Mesendoderm (in vitro differentiated cells): ENCODE results near the gene TMEM116. TPM values are rescaled to one million over a fixed set of nuclear protein-coding genes. Genes with fewer than 3 reads are reported as not detected.
"Not testable (repeated sequence)": the region's sequence is repeated elsewhere in the genome, so short reads cannot be mapped to it uniquely, and the experiment has no call there.

ENCODE experiments used
- DNase-seq: peaks from one replicate; pipeline ENCODE4 v3.0.0; 2013
- H2AK5ac ChIP-seq: 2 replicates; pipeline ENCODE4 v1.6.1; 2013; ENCODE audit warnings: low read length, inconsistent platforms
- H2BK120ac ChIP-seq: 2 replicates; pipeline ENCODE4 v1.6.1; 2013; ENCODE audit warnings: low read depth, mild to moderate bottlenecking, low read length, moderate library complexity, mixed read lengths
- H2BK15ac ChIP-seq: replicated peaks from 2 replicates; pipeline ENCODE4 v1.6.1; 2013; ENCODE audit warnings: low read depth, mild to moderate bottlenecking, moderate library complexity
- H2BK5ac ChIP-seq: 2 replicates; pipeline ENCODE4 v1.6.1; 2013; ENCODE audit warnings: low read length, inconsistent platforms
- H3K18ac ChIP-seq: 2 replicates; pipeline ENCODE4 v1.6.1; 2013; ENCODE audit warnings: mild to moderate bottlenecking, low read length, mixed read lengths
- H3K23ac ChIP-seq: one replicate; pipeline ENCODE4 v1.6.1; 2013; ENCODE audit warnings: low read length
- H3K27ac ChIP-seq: 2 replicates; pipeline ENCODE4 v1.5.1; 2013; ENCODE audit warnings: low read depth, mild to moderate bottlenecking, inconsistent platforms, low read length, moderate library complexity
- H3K27me3 ChIP-seq: 2 replicates; pipeline ENCODE4 v1.6.1; 2013; ENCODE audit warnings: low read length, control low read depth, mild to moderate bottlenecking, inconsistent platforms; ENCODE audit not compliant: insufficient read depth, poor library complexity
- H3K36me3 ChIP-seq: 2 replicates; pipeline ENCODE4 v1.6.1; 2013; ENCODE audit warnings: low read length, inconsistent platforms; ENCODE audit not compliant: control insufficient read depth, insufficient read depth
- H3K4ac ChIP-seq: one replicate; pipeline ENCODE4 v1.6.1; 2013; ENCODE audit warnings: low read depth, mild to moderate bottlenecking, low read length, moderate library complexity
- H3K4me1 ChIP-seq: 2 replicates; pipeline ENCODE4 v1.6.1; 2013; ENCODE audit warnings: low read depth, low read length, inconsistent platforms; ENCODE audit not compliant: control insufficient read depth
- H3K4me2 ChIP-seq: 2 replicates; pipeline ENCODE4 v1.6.1; 2013; ENCODE audit warnings: low read length
- H3K4me3 ChIP-seq: 2 replicates; pipeline ENCODE4 v1.5.1; 2013; ENCODE audit warnings: mild to moderate bottlenecking, low read length
- H3K56ac ChIP-seq: one replicate; pipeline ENCODE4 v1.6.1; 2013; ENCODE audit warnings: low read length
- H3K79me1 ChIP-seq: 2 replicates; pipeline ENCODE4 v1.6.1; 2013; ENCODE audit warnings: low read length, inconsistent platforms
- H3K79me2 ChIP-seq: 2 replicates; pipeline ENCODE4 v1.6.1; 2013; ENCODE audit warnings: mild to moderate bottlenecking, low read length; ENCODE audit not compliant: control insufficient read depth, insufficient read depth
- H3K9ac ChIP-seq: 2 replicates; pipeline ENCODE4 v1.6.1; 2013; ENCODE audit warnings: low read length, inconsistent platforms
- H4K5ac ChIP-seq: one replicate; pipeline ENCODE4 v1.6.1; 2013; ENCODE audit warnings: low read length
- H4K8ac ChIP-seq: one replicate; pipeline ENCODE4 v1.6.1; 2013; ENCODE audit warnings: low read depth, mild to moderate bottlenecking, control low read depth, low read length, moderate library complexity
- WGBS: extraction: QIAGEN DNeasy Blood & Tissue Kit; methylation state at CpG from one replicate; pipeline ENCODE4 v1.1.7; 2013; ENCODE audit warnings: low lambda C conversion rate, missing lambda C conversion rate; ENCODE audit not compliant: insufficient coverage; ENCODE audit errors: extremely low coverage; 5-methylcytosine and 5-hydroxymethylcytosine counted together
- polyA plus RNA-seq, 2 experiments: library from polyadenylated mRNA; stranded (reverse); fragments of 200-250 nt; gene quantifications; one replicate each; pipeline ENCODE4 v1.2.3, GENCODE V29; 2013

TMEM116 gene
- polyA plus RNA-seq (2013, experiment 1 of 2), result 5.4 TPM
- 5.1 TPM for polyA plus RNA-seq (2013, experiment 2 of 2)

DNA sequence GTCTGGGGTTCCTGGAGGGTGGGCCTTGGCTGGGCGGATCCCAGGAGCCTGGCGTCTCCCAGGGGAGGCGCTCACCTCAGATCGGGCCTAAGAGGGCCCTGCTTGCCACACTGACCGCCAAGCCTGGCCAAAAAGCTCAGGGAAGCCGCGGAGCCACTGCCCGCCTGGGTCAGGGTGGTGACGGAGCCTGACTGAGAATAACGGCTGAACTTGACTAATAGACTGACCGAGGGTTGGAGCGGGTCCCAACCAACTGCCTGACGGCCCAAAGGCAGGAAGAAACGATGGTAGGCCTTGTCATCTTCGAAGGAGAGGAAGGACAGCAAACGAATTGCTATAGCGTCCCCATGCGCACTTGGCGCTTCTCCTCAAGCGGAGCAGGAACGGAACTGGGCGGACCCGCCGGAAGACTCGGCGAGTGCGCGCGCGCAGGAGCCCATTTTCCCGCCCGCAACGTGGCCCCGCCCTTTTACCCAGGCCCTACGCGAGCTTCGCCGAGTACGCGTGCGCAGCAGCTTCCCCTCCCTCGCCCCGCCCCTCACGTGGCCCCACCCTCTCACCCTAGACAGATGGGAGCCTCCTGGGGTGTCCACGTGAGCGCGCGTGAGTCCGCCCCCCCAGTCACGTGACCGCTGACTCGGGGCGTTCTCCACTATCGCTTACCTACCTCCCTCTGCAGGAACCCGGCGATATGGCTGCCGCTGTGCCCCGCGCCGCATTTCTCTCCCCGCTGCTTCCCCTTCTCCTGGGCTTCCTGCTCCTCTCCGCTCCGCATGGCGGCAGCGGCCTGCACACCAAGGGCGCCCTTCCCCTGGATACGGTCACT lies at the start of gene TMEM116, which contains the start of gene ERP29:
Gene TMEM116, minus strand, starts transcription at position 391 of the 826 bp plus-strand sequence. CDS start 7,895 bp downstream, outside the sequence.
Gene ERP29, plus strand, starts transcription at position 652 of the 826 bp plus-strand sequence. Its CDS starts 40 bp downstream, at position 692.
- H3K27me3 ChIP-seq, result no peaks in the 10 kb centered on the region
- peaks cover 18% of the 10 kb centered on the region for H3K79me1 ChIP-seq
- no peaks in the 10 kb centered on the region for H3K36me3 ChIP-seq
- H3K23ac ChIP-seq, result peak within 1 kb of the TSS; percentile 95
- DNase-seq, result peak; percentile 99
- H3K4me1 ChIP-seq, result peaks cover 2% of the 10 kb centered on the region
- H3K27ac ChIP-seq, result peak within 1 kb of the TSS; percentile 92
- peak within 1 kb of the TSS; percentile 97 for H3K4me2 ChIP-seq
- no CpG with 5 or more reads among the region's 67 CpGs for WGBS
- H3K9ac ChIP-seq, result peak within 1 kb of the TSS; percentile 99
- H3K56ac ChIP-seq, result peak within 1 kb of the TSS; percentile 100
- peak within 1 kb of the TSS; percentile 96 for H3K4me3 ChIP-seq
- peak within 1 kb of the TSS; percentile 93 for H2BK5ac ChIP-seq
- H3K18ac ChIP-seq, result peak within 1 kb of the TSS; percentile 65
- H4K5ac ChIP-seq, result peak within 1 kb of the TSS; percentile 95
- H4K8ac ChIP-seq, result no peak within 1 kb of the TSS
- no peak within 1 kb of the TSS for H2BK15ac ChIP-seq
- H3K79me2 ChIP-seq, result peaks cover 36% of the 10 kb centered on the region
- H2AK5ac ChIP-seq, result no peak within 1 kb of the TSS
- peak within 1 kb of the TSS; percentile 93 for H3K4ac ChIP-seq
- no peak within 1 kb of the TSS for H2BK120ac ChIP-seq

DNA sequence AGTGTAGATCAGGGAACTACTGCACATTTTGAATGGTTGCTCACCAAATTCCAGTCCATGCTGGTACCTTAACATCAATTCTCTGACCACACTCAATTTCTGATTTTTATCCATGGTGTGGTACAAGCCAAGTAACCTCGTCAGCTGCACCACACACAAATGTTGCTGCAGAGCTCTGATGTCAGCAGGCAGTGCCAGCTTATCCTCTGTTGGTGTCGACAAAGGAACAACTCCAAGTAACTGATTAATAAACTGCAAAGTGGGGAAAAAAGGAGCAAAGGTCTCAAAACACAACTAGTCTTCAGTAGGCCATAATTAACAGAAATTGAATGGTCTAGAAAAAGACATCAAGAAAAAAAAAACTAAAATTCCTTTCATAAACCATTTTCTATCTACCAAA lies 48.2 kb upstream of the TMEM116 start:
- Histone ChIP-seq H3K4me2 (no peak overlapping the region), H3K4me3 (no peak overlapping the region), H2BK15ac (no peak overlapping the region), H3K9ac (no peak overlapping the region), H3K27ac (no peak overlapping the region), H2BK5ac (no peak overlapping the region), H3K4me1 (no peaks in the 10 kb centered on the region), H3K79me1 (peaks cover 2% of the 10 kb centered on the region), H3K79me2 (no peaks in the 10 kb centered on the region), H3K18ac (no peak overlapping the region), H4K5ac (no peak overlapping the region), H3K27me3 (no peaks in the 10 kb centered on the region), H2AK5ac (no peak overlapping the region), H3K56ac (no peak overlapping the region), H3K23ac (no peak overlapping the region), H3K36me3 (peaks cover 6% of the 10 kb centered on the region), H4K8ac (no peak overlapping the region), H2BK120ac (no peak overlapping the region), H3K4ac (no peak overlapping the region)
- no peak for DNase-seq
- WGBS, result no CpG with 5 or more reads among the region's 2 CpGs

DNA sequence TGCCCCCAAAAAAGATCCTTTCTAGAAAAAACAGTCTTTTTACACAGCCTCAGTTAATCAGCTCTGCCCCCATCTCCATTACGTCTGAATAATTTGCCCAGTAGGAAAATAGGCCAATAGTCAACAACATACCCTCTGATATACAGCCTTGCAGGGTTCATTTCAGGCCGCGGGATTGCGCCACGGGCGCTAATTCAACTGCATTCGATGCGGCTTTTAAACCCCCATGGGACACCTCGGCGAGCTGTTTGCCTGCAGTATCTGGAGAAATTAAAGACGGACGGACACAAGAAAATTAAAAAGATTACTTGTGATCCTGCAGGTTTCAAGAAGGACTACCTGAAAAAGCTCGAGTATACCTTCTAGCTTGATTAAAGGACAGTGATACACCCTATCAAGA lies 36.4 kb upstream of the TMEM116 start:
- Histone ChIP-seq H2AK5ac (no peak overlapping the region), H4K8ac (no peak overlapping the region), H3K27ac (no peak overlapping the region), H2BK15ac (no peak overlapping the region), H3K4me2 (no peak overlapping the region), H4K5ac (no peak overlapping the region), H2BK120ac (no peak overlapping the region), H2BK5ac (no peak overlapping the region), H3K4ac (no peak overlapping the region), H3K56ac (no peak overlapping the region), H3K27me3 (no peaks in the 10 kb centered on the region), H3K18ac (no peak overlapping the region), H3K23ac (no peak overlapping the region), H3K4me1 (no peaks in the 10 kb centered on the region), H3K9ac (no peak overlapping the region), H3K79me1 (peaks cover 5% of the 10 kb centered on the region), H3K36me3 (peaks cover 19% of the 10 kb centered on the region), H3K4me3 (no peak overlapping the region), H3K79me2 (no peaks in the 10 kb centered on the region)
- WGBS, result no CpG with 5 or more reads among the region's 13 CpGs
- DNase-seq, result no peak

DNA sequence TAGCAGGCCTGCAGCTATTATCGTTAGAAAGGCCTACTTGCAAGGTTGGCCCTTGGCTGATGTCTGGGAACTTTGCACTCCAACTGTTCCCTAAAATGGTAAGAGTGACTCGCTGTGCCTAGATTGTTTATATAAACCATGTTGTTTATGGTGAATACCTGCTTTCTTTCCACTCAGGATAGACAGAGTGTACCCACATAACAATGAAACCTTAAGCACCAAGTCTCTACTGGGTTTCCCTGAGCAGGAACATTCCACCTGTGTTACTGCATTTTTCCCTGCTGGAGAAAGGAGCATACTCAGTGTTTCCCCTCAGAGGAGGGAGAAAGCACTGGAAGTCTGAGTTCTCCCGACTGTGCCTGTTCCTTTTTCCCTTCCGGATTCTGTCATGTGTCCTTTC lies 33.0 kb upstream of the TMEM116 start:
- peaks cover 10% of the 10 kb centered on the region for H3K36me3 ChIP-seq
- H3K79me1 ChIP-seq, result no peaks in the 10 kb centered on the region
- H2BK120ac ChIP-seq, result no peak overlapping the region
- no peak overlapping the region for H3K18ac ChIP-seq
- no peaks in the 10 kb centered on the region for H3K4me1 ChIP-seq
- H2BK15ac ChIP-seq, result no peak overlapping the region
- H3K23ac ChIP-seq, result no peak overlapping the region
- no peak for DNase-seq
- H3K27ac ChIP-seq, result no peak overlapping the region
- no peaks in the 10 kb centered on the region for H3K27me3 ChIP-seq
- no peak overlapping the region for H3K9ac ChIP-seq
- no peak overlapping the region for H3K4ac ChIP-seq
- no CpG with 5 or more reads among the region's 4 CpGs for WGBS
- no peak overlapping the region for H2BK5ac ChIP-seq
- no peak overlapping the region for H2AK5ac ChIP-seq
- H4K8ac ChIP-seq, result no peak overlapping the region
- no peaks in the 10 kb centered on the region for H3K79me2 ChIP-seq
- H3K4me2 ChIP-seq, result no peak overlapping the region
- no peak overlapping the region for H4K5ac ChIP-seq
- H3K56ac ChIP-seq, result no peak overlapping the region
- H3K4me3 ChIP-seq, result no peak overlapping the region

DNA sequence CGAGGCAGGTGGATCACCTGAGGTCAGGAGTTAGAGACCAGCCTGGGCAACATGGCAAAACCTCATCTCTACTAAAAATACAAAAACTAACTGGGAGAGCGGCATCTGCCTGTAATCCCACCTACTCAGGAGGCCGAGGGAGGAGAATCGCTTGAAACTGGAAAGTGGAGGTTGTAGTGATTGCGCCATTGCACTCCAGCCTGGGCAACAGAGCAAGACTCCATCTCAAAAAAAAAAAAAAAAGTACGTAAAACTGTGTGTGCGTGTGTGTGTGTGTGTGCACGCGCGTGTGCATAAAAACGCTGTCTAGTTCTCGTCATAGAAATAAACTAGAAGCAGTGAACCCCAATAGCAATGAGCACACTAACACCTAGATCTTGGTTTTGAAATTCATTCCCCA lies 23.6 kb upstream of the TMEM116 start:
- not testable (repeated sequence) for H2AK5ac ChIP-seq, H3K18ac ChIP-seq, H3K4me2 ChIP-seq, H2BK120ac ChIP-seq, H3K4me3 ChIP-seq, H3K4me1 ChIP-seq, H3K79me1 ChIP-seq, H4K8ac ChIP-seq, H3K27me3 ChIP-seq, H3K56ac ChIP-seq, H3K4ac ChIP-seq, H3K9ac ChIP-seq, H4K5ac ChIP-seq, H3K27ac ChIP-seq, H3K79me2 ChIP-seq, H2BK15ac ChIP-seq, H3K36me3 ChIP-seq, H3K23ac ChIP-seq, H2BK5ac ChIP-seq, DNase-seq
- no CpG with 5 or more reads among the region's 12 CpGs for WGBS
